GM12865 (cell line): ENCODE data around the gene ERC2.
"Not testable (repeated sequence)": the region's sequence is repeated elsewhere in the genome, so short reads cannot be mapped to it uniquely, and the experiment has no call there.

Source experiments
- DNase-seq: peaks from one replicate; pipeline ENCODE4 v3.0.0; 2010; ENCODE audit warnings: low read depth
- H3K4me3 ChIP-seq: 2 replicates; pipeline ENCODE4 v1.5.1; 2011; ENCODE audit warnings: mild to moderate bottlenecking, low read depth, low read length, control low read depth
- CTCF ChIP-seq: IDR thresholded peaks from 2 replicates; pipeline ENCODE4 v1.5.1; 2011; ENCODE audit warnings: low read length, control low read depth, low read depth, inconsistent platforms; ENCODE audit not compliant: insufficient read depth; ENCODE audit errors: missing control alignments

Gene ERC2

GRCh38 chr3:56275120-56275519 lies 193.1 kb downstream of the ERC2 start:
- TF ChIP-seq CTCF = no peak
- no peak overlapping the region for H3K4me3 ChIP-seq
- no peak for DNase-seq

GRCh38 chr3:56269755-56270535 lies 198.3 kb downstream of the ERC2 start:
- TF ChIP-seq CTCF = no peak
- no peak overlapping the region for H3K4me3 ChIP-seq
- no peak for DNase-seq

- TF ChIP-seq CTCF = no peak
- no peak overlapping the region for H3K4me3 ChIP-seq
Observed at GRCh38 chr3:56268616-56269383, 199.5 kb downstream of the ERC2 start.

GRCh38 chr3:56261852-56262251 lies 206.4 kb downstream of the ERC2 start:
- not testable (repeated sequence) for DNase-seq, H3K4me3 ChIP-seq

More at GRCh38 chr3:56268616-56269383, 199.5 kb downstream of the ERC2 start:
- DNase-seq = no peak

- DNase-seq = no peak
- TF ChIP-seq CTCF = no peak
- H3K4me3 ChIP-seq = no peak overlapping the region
Observed at GRCh38 chr3:56260262-56260661, 208.0 kb downstream of the ERC2 start.

- TF ChIP-seq CTCF = no peak
- H3K4me3 ChIP-seq = no peak overlapping the region
- no peak for DNase-seq
Observed at GRCh38 chr3:56257826-56258225, 210.4 kb downstream of the ERC2 start.

GRCh38 chr3:56254835-56255234 lies 213.4 kb downstream of the ERC2 start:
- no peak for DNase-seq
- no peak overlapping the region for H3K4me3 ChIP-seq
- peak; percentile 29 for TF ChIP-seq CTCF
